Measurements from ENCODE around the gene NKIRAS1. TPM values are rescaled to one million over a fixed set of nuclear protein-coding genes. Genes with fewer than 3 reads are reported as not detected.

The NKIRAS1 gene
- total and polyA plus RNA-seq, 2 of the 8 experiments (the other 6 are each of a cell fraction or from before 2014, with no cell fraction given), result 3.4 to 7.0 TPM

- H3K4ac ChIP-seq (replicated peaks; ENCODE audit: insufficient read length, low read depth, low read length), result no peak overlapping the region
- H3K56ac ChIP-seq (replicated peaks; ENCODE audit: insufficient read length, low read depth, low read length), result no peak overlapping the region
- H2BK12ac ChIP-seq (ENCODE audit: low read depth, low read length), result no peak overlapping the region
- H3K79me1 ChIP-seq (ENCODE audit: low read depth, low read length), result peaks cover 2% of the 10 kb centered on the region
- peaks cover 0 to 10% of the 10 kb centered on the region in 2 experiments for H4K20me1 ChIP-seq (replicated peaks in 1 of 2; ENCODE audit: control insufficient read depth in 1 of 2, insufficient read depth in 2 of 2, low read length in 2 of 2)
- H3K14ac ChIP-seq (ENCODE audit: insufficient read length), result no peak overlapping the region
- no peak overlapping the region for H2AK5ac ChIP-seq (ENCODE audit: low read depth, low read length)
- no peak overlapping the region for H2BK5ac ChIP-seq (ENCODE audit: low read depth, low read length)
- H3K9me3 ChIP-seq (ENCODE audit: insufficient read depth in 2 of 2, low read depth in 1 of 2, low read length in 1 of 2), result peaks cover 9 to 14% of the 10 kb centered on the region in 2 experiments; a peak in 3 of 4 replicates
- no peak overlapping the region for H4K8ac ChIP-seq (ENCODE audit: extremely low read depth, insufficient read depth, low read length)
- no peak overlapping the region for H3K18ac ChIP-seq (ENCODE audit: extremely low read depth, low read length)
- no peak overlapping the region for H3K27ac ChIP-seq (ENCODE audit: low read depth, low read length)
- H4K5ac ChIP-seq (ENCODE audit: insufficient read length, low read depth, low read length), result no peak overlapping the region
- no peak overlapping the region for H4K91ac ChIP-seq (replicated peaks; ENCODE audit: insufficient read length, low read length)
- peaks cover 0 to 26% (median 10%) of the 10 kb centered on the region in 4 experiments; a peak in 7 of 8 replicates for H3K36me3 ChIP-seq (ENCODE audit: control insufficient read depth in 2 of 4, insufficient read depth in 4 of 4, low read length in 3 of 4)
- H2AFZ ChIP-seq (ENCODE audit: low read length), result no peak overlapping the region
- H3K4me2 ChIP-seq (ENCODE audit: insufficient read depth in 1 of 2, low read depth in 2 of 2, low read length in 2 of 2), result no peak overlapping the region
- no peak overlapping the region for H3K23ac ChIP-seq (ENCODE audit: insufficient read length)
- H2BK120ac ChIP-seq (replicated peaks; ENCODE audit: low read depth, low read length), result no peak overlapping the region
- ChIA-PET CTCF (ENCODE audit: partially characterized antibody) (interaction anchor here (1.0 to 5.5 kb wide), 3 partner anchors 11 to 43 kb away, joined by 3 to 34 read pairs (median 7); no protein-coding TSS in a partner anchor), POLR2A (ENCODE audit: partially characterized antibody) (interaction anchor here (0.6 to 1.7 kb wide), 3 partner anchors 11 to 18 kb away, joined by 3 to 6 read pairs (median 3); no protein-coding TSS in a partner anchor)
- no peak overlapping the region for H3K4me3 ChIP-seq (ENCODE audit: extremely low read depth in 1 of 4, insufficient read depth in 2 of 4, low read depth in 3 of 4, low read length in 4 of 4)
- no peak overlapping the region for H3K9ac ChIP-seq (replicated peaks in 1 of 4; ENCODE audit: extremely low read depth in 1 of 4, low read depth in 3 of 4, low read length in 3 of 4)
- H3K27me3 ChIP-seq (replicated peaks in 1 of 4; ENCODE audit: control insufficient read depth in 3 of 4, extremely low read depth in 1 of 4, insufficient read depth in 3 of 4, low read length in 3 of 4), result no peaks in the 10 kb centered on the region
- no peak overlapping the region for H2BK20ac ChIP-seq (ENCODE audit: low read length)
- no peaks in the 10 kb centered on the region for H3K23me2 ChIP-seq (ENCODE audit: low read depth, low read length)
- WGBS, 2 experiments (ENCODE audit: extremely low coverage in 1 of 2, insufficient coverage in 1 of 2, insufficient read length in 1 of 2, insufficient replicate concordance in 2 of 2, low coverage in 1 of 2, low lambda C conversion rate in 2 of 2, missing lambda C conversion rate in 1 of 2), result 84% methylated on average over 5 of the region's 5 CpGs; no CpG with 5 or more reads in 1 of the 2 experiments
- TF ChIP-seq TBP (IDR thresholded peaks at IDR 0.05; ENCODE audit: low read depth, low read length) (no peak), TAF1 (IDR thresholded peaks at IDR 0.05; ENCODE audit: low read depth, low read length) (no peak), CBX5 (IDR thresholded peaks at IDR 0.05; ENCODE audit: low read depth, low read length) (no peak)
- H3K79me2 ChIP-seq (ENCODE audit: control insufficient read depth in 1 of 2, insufficient read depth in 2 of 2, low read length in 2 of 2), result peaks cover 3 to 74% of the 10 kb centered on the region in 2 experiments
- no peak for DNase-seq (ENCODE audit: low read depth in 1 of 2, low spot score in 2 of 2)
- H3K4me1 ChIP-seq (replicated peaks in 1 of 4; ENCODE audit: control insufficient read depth in 3 of 4, insufficient read depth in 4 of 4, low read length in 3 of 4), result no peaks in the 10 kb centered on the region; a peak in 2 of 7 replicates
- no peak for FAIRE-seq
- H2BK15ac ChIP-seq (ENCODE audit: low read length), result no peak overlapping the region
Measured at GRCh38 chr3:23877329-23877980, 39.3 kb downstream of the NKIRAS1 start.

Measured in H1 (cell line).